EH (cell line): ENCODE results near the gene YWHAQ.
"Not testable (repeated sequence)": the region's sequence is repeated elsewhere in the genome, so short reads cannot be mapped to it uniquely, and the experiment has no call there.

Experiments
- DNase-seq: peaks from one replicate; pipeline ENCODE4 v3.0.0-alpha.2; 2015; ENCODE audit warnings: low read depth

Gene YWHAQ

DNA sequence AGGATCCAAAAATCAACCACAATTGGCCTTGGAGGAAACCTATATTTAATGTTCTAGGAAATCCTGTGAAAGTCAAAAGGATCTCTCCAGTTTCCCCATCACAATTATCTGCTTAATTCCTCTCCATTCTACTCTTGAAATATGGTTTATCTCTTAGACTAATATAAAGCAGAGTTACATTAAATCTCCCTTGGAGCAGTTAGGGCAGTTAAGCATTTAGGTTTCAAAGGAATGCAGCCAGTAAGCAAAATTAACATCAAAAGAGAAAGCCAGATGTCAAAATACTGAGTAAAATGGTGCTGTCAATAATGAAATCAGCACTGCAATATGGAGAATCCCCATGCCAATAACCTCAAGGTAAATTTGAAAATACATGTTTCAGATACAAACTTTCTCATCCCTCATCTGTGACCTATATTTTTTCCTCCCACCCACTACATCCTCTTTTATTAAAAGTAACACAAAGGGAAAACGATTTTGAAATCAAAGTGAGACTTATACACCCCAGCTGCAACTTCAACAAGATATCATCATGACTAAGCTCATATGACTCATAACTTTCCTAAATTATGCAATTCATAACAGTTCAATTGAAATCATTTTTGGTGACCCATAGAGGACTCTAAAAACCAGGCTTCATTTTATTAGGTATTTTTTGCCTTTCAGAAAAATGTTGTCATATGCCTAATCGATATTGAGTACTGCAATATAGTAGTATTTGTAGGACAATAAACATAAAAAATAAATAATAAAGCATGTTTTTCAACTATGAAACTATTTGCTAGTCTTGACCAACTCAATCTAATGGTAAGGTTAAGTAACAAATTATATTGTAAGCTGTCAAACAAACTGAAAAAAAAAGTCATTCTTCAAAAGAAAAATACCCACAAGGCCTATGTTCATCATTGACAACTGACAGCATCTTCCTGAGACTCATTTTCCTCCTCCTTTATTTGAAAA, 78.3 kb downstream of the YWHAQ start:
- DNase-seq, result peak; percentile 73

DNA sequence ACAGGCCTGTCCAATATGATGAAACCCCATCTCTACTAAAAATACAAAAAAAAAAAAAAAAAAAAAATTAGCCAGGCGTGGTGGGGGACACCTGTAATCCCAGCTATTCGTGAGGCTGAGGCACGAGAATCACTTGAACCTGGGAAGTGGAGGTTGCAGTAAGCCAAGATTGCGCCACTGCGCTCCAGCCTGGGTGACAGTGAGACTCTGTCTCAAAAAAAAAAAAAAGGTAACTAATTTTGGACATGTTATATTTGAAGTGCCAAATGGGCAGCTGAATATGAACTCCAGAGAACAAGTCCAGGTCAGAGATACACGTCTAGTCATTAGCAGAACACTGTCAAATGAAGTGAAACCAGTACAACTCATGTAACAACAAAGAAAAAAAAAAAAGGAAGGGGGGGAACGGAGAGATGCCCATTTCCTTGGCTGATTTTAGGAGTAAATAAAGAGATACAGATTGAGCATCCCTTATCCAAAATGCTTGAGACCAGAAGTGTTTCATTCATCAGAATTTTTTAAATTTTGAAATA, 79.9 kb downstream of the YWHAQ start:
- DNase-seq, result not testable (repeated sequence)

DNA sequence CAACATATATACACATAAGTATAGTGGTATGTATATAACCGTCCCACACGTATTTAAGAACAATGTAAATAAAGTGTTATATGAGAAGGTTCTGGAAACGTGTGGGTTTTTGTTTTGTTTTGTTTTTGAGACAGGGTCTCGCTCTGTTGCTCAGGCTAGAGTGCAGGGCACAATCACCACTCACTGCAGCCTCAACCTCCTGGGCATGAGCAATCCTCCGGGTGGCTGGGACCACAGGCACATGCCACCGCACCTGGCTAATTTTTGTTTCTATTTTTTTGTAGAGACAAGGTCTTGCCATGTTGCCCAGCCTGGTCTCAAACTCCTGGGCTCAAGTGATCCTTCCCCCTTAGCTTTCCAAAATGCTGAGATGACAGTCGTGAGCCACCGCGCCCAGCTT, 81.4 kb downstream of the YWHAQ start:
- no peak for DNase-seq

DNA sequence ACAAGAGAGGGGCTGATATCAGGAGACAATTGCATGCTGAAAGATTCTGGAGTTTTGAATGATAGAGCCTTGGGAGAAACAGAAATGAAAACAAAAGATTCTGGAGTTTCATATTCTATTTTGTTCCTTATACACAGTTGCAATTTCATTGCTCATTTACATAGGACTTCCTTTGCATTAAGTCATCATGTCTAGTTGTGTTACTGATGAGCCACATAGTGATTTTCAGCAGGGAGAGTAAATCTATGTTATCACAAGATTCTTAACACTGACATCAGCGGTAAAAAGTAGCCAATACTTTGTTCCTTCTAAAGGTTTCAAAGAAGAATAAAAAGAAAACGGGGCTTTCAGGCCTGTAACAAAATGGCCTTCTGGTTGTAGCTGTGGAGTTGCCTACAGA, 82.3 kb downstream of the YWHAQ start:
- peak; percentile 40 for DNase-seq

DNA sequence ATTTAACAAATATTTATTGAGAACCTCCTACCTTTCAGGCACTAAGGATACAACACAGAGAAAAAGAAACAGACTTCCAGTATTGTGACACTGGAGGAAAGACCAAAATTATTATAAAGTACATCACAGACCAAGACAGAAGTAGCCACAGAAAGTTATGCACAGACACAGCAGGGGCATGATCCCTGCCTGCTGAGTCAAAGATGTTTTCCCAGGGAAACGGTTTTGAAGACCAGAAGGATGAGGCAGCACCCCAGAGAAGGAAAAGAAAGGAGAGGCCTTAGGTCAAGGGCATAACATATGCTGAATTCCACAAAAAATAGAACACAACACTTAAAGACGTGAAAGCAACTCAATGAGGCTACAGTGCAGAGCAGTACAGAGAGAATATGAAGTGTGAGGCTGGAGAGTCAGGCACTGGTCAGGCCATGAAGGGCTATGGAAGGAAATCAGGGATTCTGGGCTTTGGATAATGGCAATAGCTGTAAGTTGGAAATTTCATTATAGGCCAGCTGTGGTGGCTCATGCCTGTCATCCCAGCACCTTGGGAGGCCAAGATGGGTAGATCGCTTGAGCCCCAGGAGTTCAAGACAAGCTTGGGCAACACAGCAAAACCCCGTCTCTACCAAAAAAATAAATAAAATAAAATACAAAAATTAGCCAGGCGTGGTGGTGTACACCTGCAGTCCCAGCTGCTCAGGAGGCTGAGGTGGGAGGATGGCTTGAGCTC, 83.4 kb downstream of the YWHAQ start:
- DNase-seq, result peak; percentile 82

- DNase-seq, result no peak
Observed at GRCh38 chr2:9545502-9545901, 85.3 kb downstream of the YWHAQ start.

- DNase-seq, result no peak
Observed at GRCh38 chr2:9543557-9543956, 87.2 kb downstream of the YWHAQ start.

GRCh38 chr2:9539531-9539930, 91.3 kb downstream of the YWHAQ start:
- DNase-seq, result no peak

- peak; percentile 87 for DNase-seq
Observed at GRCh38 chr2:9538000-9538507, 92.7 kb downstream of the YWHAQ start.

- DNase-seq, result no peak
Observed at GRCh38 chr2:9536504-9536903, 94.3 kb downstream of the YWHAQ start.

DNA sequence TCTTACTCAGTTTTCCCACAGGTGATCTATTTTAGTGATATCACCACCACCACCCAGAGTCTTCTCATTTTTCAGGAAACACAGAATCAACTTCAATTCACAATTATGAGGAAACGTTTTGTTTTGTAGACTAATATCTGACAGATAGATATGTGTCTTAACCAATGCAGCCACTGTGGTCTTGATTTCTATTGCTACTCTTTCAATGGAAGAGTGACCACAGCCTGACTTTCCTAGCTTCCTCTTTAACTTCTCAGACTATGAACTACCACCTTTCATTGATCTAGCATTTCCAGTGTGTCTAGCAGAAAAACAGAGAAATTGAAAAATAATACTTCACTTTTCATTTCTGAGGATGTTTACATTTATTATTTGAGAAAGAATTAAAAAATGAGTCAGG, 95.6 kb downstream of the YWHAQ start:
- no peak for DNase-seq
